ENCODE measurements around the gene CHFR.

CHFR gene

GRCh38 chr12:132827763-132828703 is 59.4 kb downstream of the CHFR start:
- TF ChIP-seq CTCF (IDR thresholded peaks at IDR 0.05; ENCODE audit: extremely low read depth, missing control alignments): no peak
- peak; percentile 59 for DNase-seq (ENCODE audit: low spot score)

GRCh38 chr12:132825861-132826260 is 61.5 kb downstream of the CHFR start:
- no peak for DNase-seq (ENCODE audit: low spot score)
- TF ChIP-seq CTCF (IDR thresholded peaks at IDR 0.05; ENCODE audit: extremely low read depth, missing control alignments): no peak

GRCh38 chr12:132825089-132825488 is 62.3 kb downstream of the CHFR start:
- no peak for TF ChIP-seq CTCF (IDR thresholded peaks at IDR 0.05; ENCODE audit: extremely low read depth, missing control alignments)
- DNase-seq (ENCODE audit: low spot score): no peak

GRCh38 chr12:132824053-132824452 is 63.4 kb downstream of the CHFR start:
- no peak for TF ChIP-seq CTCF (IDR thresholded peaks at IDR 0.05; ENCODE audit: extremely low read depth, missing control alignments)
- no peak for DNase-seq (ENCODE audit: low spot score)

GRCh38 chr12:132818562-132818961 is 68.8 kb downstream of the CHFR start:
- DNase-seq (ENCODE audit: low spot score): no peak
- TF ChIP-seq CTCF (IDR thresholded peaks at IDR 0.05; ENCODE audit: extremely low read depth, missing control alignments): no peak

GRCh38 chr12:132814232-132814631 is 73.2 kb downstream of the CHFR start:
- DNase-seq (ENCODE audit: low spot score): no peak
- TF ChIP-seq CTCF (IDR thresholded peaks at IDR 0.05; ENCODE audit: extremely low read depth, missing control alignments): no peak

GRCh38 chr12:132813443-132813842 is 74.0 kb downstream of the CHFR start:
- TF ChIP-seq CTCF (IDR thresholded peaks at IDR 0.05; ENCODE audit: extremely low read depth, missing control alignments): no peak
- no peak for DNase-seq (ENCODE audit: low spot score)

Measured in GM20000 (cell line).